DOHH2 (cell line): ENCODE measurements around the gene GPR78.

ENCODE experiments used
- H3F3A ChIP-seq: fragments of 200-600 bp; sonication (generic), shearing (Covaris generic); 2 replicates; pipeline ENCODE4 v1.6.0; 2016; ENCODE audit warnings: antibody characterized with exemption, mild to moderate bottlenecking; ENCODE audit not compliant: control insufficient read depth, insufficient read depth
- H3K27ac ChIP-seq: fragments of 200-600 bp; sonication (generic); 2 replicates; pipeline ENCODE4 v1.5.1; 2014; ENCODE audit warnings: low read depth, mild to moderate bottlenecking, low read length, moderate library complexity
- H3K27me3 ChIP-seq: fragments of 200-600 bp; sonication (generic); 2 replicates; pipeline ENCODE4 v1.6.1; 2014; ENCODE audit warnings: mild to moderate bottlenecking, low read length, mixed read lengths; ENCODE audit not compliant: control insufficient read depth
- H3K36me3 ChIP-seq: fragments of 200-600 bp; sonication (generic); 2 replicates; pipeline ENCODE4 v1.6.1; 2014; ENCODE audit warnings: mild to moderate bottlenecking, low read length, moderate library complexity, mixed read lengths; ENCODE audit not compliant: control insufficient read depth
- H3K4me1 ChIP-seq: fragments of 200-600 bp; sonication (generic); 2 replicates; pipeline ENCODE4 v1.6.1; 2014; ENCODE audit warnings: mild to moderate bottlenecking, low read length, mixed read lengths; ENCODE audit not compliant: control insufficient read depth
- H3K4me2 ChIP-seq: fragments of 200-600 bp; sonication (generic); 2 replicates; pipeline ENCODE4 v1.6.0; 2014; ENCODE audit warnings: mild to moderate bottlenecking, low read length, moderate library complexity
- H3K4me3 ChIP-seq: fragments of 200-600 bp; sonication (generic); 2 replicates; pipeline ENCODE4 v1.5.1; 2014; ENCODE audit warnings: mild to moderate bottlenecking, low read length, mixed read lengths
- H3K79me2 ChIP-seq: fragments of 200-600 bp; sonication (generic); 2 replicates; pipeline ENCODE4 v1.6.1; 2014; ENCODE audit warnings: mild to moderate bottlenecking, low read length, mixed read lengths; ENCODE audit not compliant: control insufficient read depth
- H3K9me2 ChIP-seq: fragments of 200-600 bp; sonication (generic); replicated peaks from 2 replicates; pipeline ENCODE4 v1.6.1; 2014; ENCODE audit warnings: mild to moderate bottlenecking, low read length, mixed read lengths; ENCODE audit not compliant: control insufficient read depth
- H3K9me3 ChIP-seq: fragments of 200-600 bp; sonication (generic); 2 replicates; pipeline ENCODE4 v1.6.1; 2014; ENCODE audit warnings: antibody characterized with exemption, low read length, mixed read lengths; ENCODE audit not compliant: control insufficient read depth, insufficient read depth
- H4K20me1 ChIP-seq: fragments of 200-600 bp; sonication (generic); 2 replicates; pipeline ENCODE4 v1.6.0; 2014; ENCODE audit warnings: low read depth, mild to moderate bottlenecking, antibody characterized with exemption, low read length, moderate library complexity; ENCODE audit not compliant: control insufficient read depth, insufficient read depth
- CTCF ChIP-seq: fragments of 200-600 bp; sonication (generic); IDR thresholded peaks from one replicate; pipeline ENCODE4 v1.5.1; 2014; ENCODE audit warnings: antibody characterized with exemption, mild to moderate bottlenecking, low read depth, low read length; ENCODE audit not compliant: poor library complexity, severe bottlenecking
- EZH2phosphoT487 ChIP-seq: fragments of 200-600 bp; sonication (generic); IDR thresholded peaks from 2 replicates; pipeline ENCODE4 v1.6.1; 2017; ENCODE audit warnings: borderline replicate concordance, mild to moderate bottlenecking, antibody characterized with exemption, low read length, moderate library complexity, mixed read lengths

GPR78 gene

GRCh38 chr4:8557151-8558076, 22.8 kb upstream of the GPR78 start:
- no peaks in the 10 kb centered on the region for H3K27me3 ChIP-seq
- H4K20me1 ChIP-seq, result no peaks in the 10 kb centered on the region
- H3K4me3 ChIP-seq, result no peak overlapping the region
- no peak overlapping the region for H3K4me2 ChIP-seq
- no peaks in the 10 kb centered on the region for H3K36me3 ChIP-seq
- no peaks in the 10 kb centered on the region for H3K79me2 ChIP-seq
- H3K4me1 ChIP-seq, result no peaks in the 10 kb centered on the region
- no peak for TF ChIP-seq EZH2phosphoT487
- TF ChIP-seq CTCF, result no peak
- H3K27ac ChIP-seq, result no peak overlapping the region
- no peaks in the 10 kb centered on the region for H3K9me3 ChIP-seq
- H3K9me2 ChIP-seq, result no peaks in the 10 kb centered on the region
- no peaks in the 10 kb centered on the region for H3F3A ChIP-seq

- Histone ChIP-seq H3K4me2 (no peak overlapping the region), H3K36me3 (no peaks in the 10 kb centered on the region), H3K27ac (no peak overlapping the region), H3K4me1 (no peaks in the 10 kb centered on the region), H3K9me2 (no peaks in the 10 kb centered on the region), H3K79me2 (no peaks in the 10 kb centered on the region), H3K27me3 (no peaks in the 10 kb centered on the region), H4K20me1 (no peaks in the 10 kb centered on the region), H3K4me3 (no peak overlapping the region), H3K9me3 (no peaks in the 10 kb centered on the region), H3F3A (no peaks in the 10 kb centered on the region)
- no peak for TF ChIP-seq CTCF
- no peak for TF ChIP-seq EZH2phosphoT487
Observed at GRCh38 chr4:8558080-8558960, 21.9 kb upstream of the GPR78 start.

- no peaks in the 10 kb centered on the region for H3F3A ChIP-seq
- no peak overlapping the region for H3K4me3 ChIP-seq
- TF ChIP-seq EZH2phosphoT487 (no peak), CTCF (no peak)
- H3K36me3 ChIP-seq, result no peaks in the 10 kb centered on the region
- H3K9me2 ChIP-seq, result no peaks in the 10 kb centered on the region
- no peak overlapping the region for H3K27ac ChIP-seq
- H3K27me3 ChIP-seq, result no peaks in the 10 kb centered on the region
- no peaks in the 10 kb centered on the region for H3K4me1 ChIP-seq
- no peaks in the 10 kb centered on the region for H4K20me1 ChIP-seq
- no peaks in the 10 kb centered on the region for H3K9me3 ChIP-seq
- no peaks in the 10 kb centered on the region for H3K79me2 ChIP-seq
- no peak overlapping the region for H3K4me2 ChIP-seq
Observed at GRCh38 chr4:8559011-8559410, 21.2 kb upstream of the GPR78 start.
